Prostate gland (tissue), 2 donors: ENCODE measurements around the gene COL4A2.

Experiments
- CTCF ChIP-seq, 4 experiments: fragments of 200-600 bp in 2 of 4; fragments of 450-650 bp in 2 of 4; sonication (generic) in 2 of 4; IDR thresholded peaks; 1 replicate in 3 of 4; 2 replicates in 1 of 4; pipeline ENCODE4 v1.5.1; 2016 to 2019; ENCODE audit warnings: antibody characterized with exemption in 4 of 4, mild to moderate bottlenecking in 2 of 4, moderate library complexity in 2 of 4
- POLR2A ChIP-seq: fragments of 450-650 bp; IDR thresholded peaks from one replicate; pipeline ENCODE4 v1.6.1; 2016; ENCODE audit warnings: antibody characterized with exemption, mild to moderate bottlenecking
- POLR2AphosphoS5 ChIP-seq: sonication (generic); formaldehyde crosslinking; IDR thresholded peaks from one replicate; pipeline ENCODE4 v1.6.1; 2017; ENCODE audit warnings: antibody characterized with exemption

GRCh38 chr13:110286833-110287819, 20.0 kb upstream of the COL4A2 start:
- TF ChIP-seq CTCF (IDR thresholded peaks at IDR 0.05) (no peak), POLR2A (no peak), POLR2AphosphoS5 (no peak)
